Stimulated activated CD4-positive, alpha-beta T cell treated with anti-CD3 and anti-CD28 coated beads, Interleukin-2, amount 100 ng/mL, for 24 hours (primary cell): Measurements from ENCODE around the gene TGFBI.
A peak's percentile ranks its signal among the peaks of the same experiment; 100 is the strongest.

Experiments used
- DNase-seq, 2 donors: peaks; one replicate each; pipeline ENCODE4 v3.0.0-alpha.2; 2020

The TGFBI gene

GRCh38 chr5:136067422-136067821 is 38.6 kb downstream of the TGFBI start:
- DNase-seq, result no peak

DNA sequence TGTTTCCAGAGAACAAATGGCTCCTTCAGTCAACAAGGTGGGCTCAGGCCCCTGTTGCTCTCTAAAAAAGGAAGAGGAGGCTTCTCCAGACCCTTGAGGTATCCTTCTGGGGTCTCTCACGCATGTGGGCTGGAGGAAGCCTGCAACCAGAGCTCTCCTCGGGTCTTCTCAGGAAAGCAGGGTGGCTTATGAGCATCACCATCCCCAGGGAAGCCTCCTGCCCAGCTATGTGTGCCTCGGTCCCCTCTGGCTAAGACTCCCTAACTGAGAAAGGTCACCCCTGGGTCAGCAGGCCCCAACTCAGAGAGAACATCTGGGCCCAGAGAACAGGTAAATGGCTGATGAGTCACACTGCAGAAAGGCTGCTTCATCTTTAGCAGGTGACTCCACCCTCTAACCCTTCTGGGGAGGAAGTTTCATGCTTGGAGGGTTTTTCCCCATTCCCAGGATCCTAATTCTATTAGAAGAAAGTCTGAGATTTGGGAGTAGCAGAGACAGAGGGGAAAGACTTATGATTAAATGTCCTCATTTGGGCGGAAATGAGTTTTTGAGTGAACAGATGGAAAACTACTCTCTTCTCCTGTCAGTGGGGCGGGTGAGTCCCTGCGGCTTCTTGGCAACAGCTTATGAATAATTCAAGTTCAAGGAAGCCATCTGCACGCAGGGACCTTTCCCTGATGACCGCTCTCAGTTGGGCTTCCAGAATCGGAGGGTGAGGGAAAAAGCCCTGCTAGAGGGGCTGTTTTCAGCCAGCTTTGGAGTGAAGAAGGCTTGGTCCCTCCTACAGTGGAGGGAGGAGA is 41.9 kb downstream of the TGFBI start:
- DNase-seq, result no peak

DNA sequence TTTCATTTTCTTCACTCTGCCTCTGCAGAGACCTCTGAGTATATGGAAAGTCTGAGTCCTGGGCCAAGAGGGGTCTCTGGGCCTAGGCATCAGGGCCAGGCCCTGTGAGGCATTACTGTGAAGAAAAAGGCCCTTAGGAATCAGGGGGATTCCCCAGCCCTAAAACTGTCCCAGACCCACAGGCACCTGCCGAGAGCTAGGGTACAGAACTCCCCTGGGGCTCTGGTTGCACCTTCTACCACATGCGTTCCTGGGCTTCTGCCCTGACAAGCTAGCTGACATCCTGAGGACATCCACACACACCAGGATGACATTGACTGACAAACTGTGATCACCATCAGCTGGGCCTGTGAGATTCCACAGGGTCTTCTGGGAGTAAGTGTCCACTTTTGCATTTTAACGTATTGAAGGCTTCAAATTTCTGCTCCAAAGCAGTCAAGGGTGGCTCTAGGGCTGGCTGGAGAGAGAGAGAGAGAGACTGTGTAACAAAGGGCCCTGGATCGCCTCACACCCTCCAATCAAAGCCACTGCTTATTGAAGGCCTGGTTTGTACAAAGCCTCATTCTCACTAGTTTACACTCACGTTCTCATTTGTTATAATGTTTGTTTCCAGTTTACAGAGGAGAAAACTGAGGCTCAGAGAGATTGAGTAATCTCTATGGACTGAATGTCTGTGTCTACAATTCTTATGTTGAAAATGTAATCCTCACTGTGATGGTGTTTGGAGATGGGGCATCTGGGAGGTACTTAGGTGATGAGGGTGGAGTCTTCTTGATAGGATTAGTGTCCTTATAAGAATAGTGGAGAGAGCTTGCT is 45.1 kb downstream of the TGFBI start:
- no peak for DNase-seq

- no peak for DNase-seq
Measured at GRCh38 chr5:136075466-136075891, 46.7 kb downstream of the TGFBI start.

DNA sequence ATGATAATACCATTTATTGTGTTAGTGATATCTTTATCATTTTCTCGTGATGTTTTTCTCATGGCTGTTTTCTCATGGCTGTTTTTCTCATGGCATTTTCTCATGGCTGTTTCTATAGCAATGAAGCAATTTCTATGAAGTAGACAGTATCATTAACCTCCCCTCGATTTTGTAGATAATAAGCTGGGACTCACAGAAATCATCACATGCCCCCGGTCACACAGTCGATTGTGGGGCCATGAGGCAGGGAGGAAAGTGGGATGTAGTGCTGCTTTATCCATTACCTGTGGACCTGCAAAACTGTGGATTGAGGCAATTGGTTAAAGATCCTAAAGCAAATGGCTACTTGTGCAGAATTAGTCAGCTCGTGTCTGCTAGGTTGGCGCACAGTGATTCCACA is 47.3 kb downstream of the TGFBI start:
- DNase-seq, result no peak

DNA sequence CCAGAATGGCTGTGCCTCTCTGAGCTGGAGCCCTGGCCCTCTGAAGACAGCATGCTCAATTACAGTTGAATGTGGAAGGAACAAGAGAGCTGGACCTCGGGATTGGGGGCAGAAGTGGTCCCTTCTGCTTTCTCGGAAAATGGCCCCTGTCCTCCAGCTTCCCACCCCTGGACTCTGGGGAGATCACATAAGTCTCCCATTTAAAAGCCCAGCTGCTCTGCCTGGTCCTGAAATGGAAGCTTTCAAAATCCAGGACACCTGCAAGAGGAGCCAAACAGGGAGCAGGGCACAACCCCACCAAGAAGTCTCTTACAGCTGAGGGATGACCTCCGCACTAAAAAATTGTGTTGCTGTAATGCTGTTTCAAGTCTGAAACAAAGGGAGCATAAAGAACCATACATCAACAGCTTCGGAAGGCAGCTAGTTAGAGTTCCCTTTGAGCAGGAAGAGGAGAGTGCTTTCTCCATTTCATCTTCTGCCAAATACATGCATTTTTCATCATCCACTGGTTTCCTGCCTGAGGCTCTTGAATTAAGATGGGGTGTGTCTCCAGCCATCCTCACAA is 48.2 kb downstream of the TGFBI start:
- no peak for DNase-seq

DNA sequence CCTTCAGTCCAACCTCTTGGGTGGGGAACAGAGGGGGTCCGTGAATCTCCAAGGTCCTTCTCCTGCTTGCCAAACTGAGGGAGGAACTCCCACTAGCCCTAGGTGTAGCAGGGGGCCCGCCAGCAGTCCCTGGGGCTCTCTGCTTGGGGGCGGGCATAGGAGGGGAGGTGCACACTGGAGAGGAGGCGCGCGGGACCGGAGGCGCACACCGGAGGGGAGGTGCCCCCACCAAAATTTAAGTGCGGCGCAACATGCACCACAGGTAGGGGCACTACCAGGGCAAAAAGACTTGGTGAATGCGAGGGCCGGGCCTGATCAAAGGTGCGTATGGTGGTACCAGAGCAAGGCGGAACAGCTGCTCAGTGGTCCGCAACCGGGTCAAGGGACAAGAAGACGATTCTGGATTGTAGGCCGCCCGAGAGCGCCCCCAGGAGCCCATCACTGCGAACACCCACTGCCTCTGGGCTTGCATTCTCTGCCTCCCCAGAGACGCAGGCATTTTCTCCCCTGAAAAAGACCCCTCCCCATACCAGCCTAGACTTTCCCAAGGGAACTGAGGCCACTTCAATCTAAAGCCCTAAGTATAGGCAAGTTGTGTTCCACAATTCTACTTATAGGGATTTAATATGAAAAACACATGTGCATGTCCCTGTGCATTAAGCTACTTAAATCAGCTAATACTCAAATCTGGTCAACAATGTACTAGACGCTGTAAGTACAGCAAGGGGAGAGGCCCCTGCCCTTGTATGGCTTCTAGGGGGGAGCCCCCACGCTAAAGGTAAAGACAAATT is 50.6 kb downstream of the TGFBI start:
- DNase-seq, result no peak

DNA sequence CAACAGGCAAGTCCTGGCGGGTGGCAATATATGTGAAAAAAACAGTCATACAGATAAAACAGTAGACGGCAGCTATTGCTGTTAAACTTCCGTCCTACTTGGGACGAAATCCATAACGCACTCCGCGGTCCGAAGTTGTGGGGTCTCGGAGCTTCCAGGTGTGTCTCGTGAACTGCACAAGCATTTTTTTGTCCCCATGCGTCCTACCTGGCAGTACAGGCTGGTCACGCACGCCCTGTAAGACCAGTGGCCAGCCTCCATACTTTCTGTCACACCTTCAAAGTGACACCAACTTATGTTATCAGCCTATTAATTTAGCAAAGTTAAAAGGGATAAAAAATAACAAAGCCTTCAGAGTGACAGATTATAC is 51.3 kb downstream of the TGFBI start:
- DNase-seq, result no peak

DNA sequence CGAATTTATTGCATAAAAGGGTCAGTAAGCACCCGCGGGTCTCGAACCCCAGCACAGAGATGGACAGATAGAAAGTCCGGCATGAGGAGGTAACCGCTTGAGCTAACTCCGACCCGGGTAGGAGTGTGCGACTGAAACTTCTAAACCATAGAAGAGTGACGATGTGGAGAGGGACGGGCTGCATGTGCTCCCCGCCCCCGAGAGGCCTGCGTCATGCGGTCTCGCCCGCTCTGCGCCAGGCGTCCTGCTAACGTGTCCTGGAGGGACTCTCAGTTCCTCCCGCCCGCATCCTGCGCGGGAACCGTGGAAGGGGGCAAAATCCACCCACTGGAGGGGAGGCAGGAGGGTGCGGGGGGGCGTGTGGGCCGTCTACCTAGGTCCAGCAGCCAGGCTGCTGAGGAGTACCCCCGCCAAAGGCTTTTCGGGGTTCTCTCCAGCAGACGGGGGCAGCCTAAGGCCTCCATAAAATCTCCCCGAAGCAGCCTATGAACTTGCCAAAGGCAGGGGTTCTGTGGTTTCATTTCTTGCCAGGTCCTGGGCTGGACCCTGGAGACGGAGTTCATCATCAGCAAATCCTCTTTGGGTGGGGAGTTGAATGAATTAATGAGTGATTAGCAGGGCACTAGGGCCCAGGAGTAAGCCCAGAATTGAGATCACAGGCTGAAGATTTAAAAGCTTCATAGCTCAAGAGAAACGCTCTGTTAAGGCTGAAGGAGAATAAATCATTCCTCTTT is 51.9 kb downstream of the TGFBI start:
- DNase-seq, result peak; percentile 70 to 72

GRCh38 chr5:136081217-136081591 is 52.4 kb downstream of the TGFBI start:
- no peak for DNase-seq

DNA sequence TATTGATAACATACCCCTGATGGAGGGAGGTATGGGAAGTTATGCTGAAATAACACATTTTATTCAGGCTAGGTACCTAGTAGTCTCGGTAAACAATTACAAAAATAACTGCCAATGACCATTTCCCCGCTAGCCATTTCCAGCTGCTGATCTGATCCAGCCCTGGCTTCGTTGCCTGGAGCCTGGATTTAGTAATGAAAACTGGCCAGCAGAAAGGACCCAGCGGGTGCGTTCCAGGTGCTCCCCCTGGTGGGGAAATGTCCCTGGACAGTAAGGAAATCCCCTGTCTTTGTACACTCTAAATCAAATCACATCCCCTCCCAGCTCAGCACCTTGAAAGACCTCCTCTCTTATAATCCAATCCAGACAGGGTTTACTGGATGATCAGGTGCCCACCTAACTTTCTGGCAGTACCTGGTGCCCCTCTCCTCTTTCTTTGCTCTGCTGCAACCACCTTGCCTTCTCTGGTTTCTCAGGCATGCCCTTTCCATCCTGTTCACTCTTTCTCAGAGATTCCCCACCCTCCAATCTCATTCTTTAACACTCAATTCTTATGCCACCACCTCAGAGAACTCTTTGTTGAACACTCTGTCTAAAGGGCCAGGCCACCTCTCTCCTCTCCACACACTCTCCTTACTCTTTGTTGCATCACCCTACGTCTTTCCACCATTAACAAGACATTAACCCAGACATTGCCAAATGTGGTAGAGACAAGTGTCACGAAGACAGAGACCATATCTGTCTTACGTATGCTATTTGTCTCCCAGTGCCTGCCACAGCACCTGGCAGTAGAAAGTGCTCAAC is 53.8 kb downstream of the TGFBI start:
- peak; percentile 63 to 76 for DNase-seq

DNA sequence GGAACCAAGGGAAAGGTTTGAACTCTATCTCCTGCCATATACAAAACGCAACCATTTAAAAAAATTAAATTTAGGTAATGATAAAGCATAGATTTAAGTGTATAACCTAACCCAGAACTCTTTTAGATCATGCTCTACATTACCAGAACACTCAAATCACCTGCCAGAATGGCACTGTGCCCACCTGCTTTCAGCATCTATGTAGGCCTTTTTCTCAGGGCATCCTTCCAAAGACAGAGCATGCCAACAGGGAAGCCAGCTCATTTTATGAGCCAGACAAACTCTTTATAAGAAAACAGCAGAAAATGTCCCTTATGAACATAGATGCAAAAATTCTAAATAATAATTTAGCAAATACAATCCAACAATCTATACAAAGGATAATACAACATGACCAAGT is 55.9 kb downstream of the TGFBI start:
- no peak for DNase-seq

- no peak for DNase-seq
Measured at GRCh38 chr5:136086783-136087566, 58.2 kb downstream of the TGFBI start.

DNA sequence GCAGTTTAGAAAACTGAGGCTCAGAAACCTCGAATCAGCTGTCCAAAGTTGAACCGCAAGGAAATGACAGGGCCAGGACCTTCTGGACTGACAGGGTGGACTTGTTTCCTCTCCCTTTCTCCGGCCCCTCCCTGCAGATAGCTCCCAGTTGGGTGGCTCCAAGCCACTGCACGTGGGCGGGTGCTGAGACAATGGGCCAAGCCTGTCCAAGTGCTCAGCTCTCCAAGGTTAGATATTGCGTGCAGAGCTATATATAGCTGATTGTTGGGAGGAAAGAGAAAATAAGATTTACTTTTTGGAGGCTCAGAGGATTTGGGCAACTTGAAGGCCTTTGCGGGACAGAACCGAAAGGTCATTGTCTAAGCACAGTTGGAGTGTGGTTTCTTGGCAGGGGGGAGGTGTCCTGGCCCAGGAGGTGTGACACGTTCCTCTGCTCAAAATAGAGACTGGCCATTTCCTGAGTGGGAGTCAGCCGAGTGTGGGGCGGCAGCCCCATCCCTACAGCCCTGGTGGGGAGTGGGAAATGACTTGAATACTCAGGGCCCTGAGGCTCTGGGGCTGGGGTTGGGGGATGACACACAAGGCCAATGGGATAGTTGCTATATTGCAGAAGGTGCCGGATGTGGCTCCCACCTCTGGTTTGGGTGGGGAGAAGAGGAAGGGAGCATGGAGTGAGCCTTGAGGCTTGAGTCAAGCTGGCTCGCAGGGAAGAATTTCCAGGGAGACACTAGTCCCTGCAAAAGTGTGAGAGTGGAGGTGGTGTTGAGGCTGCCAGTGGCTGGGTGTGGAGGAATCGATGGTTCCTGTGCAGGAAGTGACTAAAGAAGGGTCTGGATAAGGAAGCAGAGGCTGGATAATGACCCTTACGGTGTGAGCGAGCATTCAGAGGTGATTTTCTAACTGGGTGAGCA is 59.4 kb downstream of the TGFBI start:
- no peak for DNase-seq

DNA sequence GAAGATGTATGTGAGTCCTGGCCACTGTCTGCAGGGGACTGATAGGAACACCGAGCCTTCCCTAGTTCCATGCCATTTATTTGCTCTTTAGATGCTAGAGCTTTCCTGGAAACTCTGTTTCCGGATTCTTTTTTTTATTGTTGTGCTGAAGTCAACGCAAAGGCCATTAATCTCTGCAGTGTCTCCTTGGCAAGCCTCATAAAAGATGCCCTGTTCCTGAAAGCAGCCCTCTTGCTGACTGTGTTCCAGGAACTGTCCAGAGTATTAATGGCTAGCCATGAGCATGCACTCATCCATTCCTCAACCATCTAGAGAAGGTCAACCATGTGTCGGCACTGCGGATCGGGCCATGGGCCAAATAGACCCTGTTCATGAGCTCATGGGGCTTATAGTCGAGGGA is 61.0 kb downstream of the TGFBI start:
- no peak for DNase-seq

DNA sequence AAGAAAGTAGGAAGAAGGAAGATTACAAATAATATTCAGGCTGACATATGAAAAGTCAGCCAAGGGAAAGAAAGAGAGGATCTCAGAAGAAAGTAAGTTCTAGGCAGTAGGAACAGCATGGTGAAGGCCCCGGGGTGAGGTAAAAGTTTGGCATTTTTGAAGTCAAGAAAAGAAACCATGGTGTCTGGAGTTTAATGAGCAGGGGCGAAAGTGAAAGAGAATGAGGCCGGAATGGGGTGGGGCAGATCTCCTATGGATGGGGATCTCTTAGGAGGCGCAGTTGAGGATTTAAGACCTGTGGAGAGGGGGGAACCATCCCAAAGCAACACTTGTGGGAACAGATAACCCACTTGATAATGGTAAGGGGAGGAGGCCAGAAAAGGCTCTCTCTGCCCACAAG is 61.5 kb downstream of the TGFBI start:
- no peak for DNase-seq

- DNase-seq, result no peak
Measured at GRCh38 chr5:136094189-136094912, 65.6 kb downstream of the TGFBI start.

DNA sequence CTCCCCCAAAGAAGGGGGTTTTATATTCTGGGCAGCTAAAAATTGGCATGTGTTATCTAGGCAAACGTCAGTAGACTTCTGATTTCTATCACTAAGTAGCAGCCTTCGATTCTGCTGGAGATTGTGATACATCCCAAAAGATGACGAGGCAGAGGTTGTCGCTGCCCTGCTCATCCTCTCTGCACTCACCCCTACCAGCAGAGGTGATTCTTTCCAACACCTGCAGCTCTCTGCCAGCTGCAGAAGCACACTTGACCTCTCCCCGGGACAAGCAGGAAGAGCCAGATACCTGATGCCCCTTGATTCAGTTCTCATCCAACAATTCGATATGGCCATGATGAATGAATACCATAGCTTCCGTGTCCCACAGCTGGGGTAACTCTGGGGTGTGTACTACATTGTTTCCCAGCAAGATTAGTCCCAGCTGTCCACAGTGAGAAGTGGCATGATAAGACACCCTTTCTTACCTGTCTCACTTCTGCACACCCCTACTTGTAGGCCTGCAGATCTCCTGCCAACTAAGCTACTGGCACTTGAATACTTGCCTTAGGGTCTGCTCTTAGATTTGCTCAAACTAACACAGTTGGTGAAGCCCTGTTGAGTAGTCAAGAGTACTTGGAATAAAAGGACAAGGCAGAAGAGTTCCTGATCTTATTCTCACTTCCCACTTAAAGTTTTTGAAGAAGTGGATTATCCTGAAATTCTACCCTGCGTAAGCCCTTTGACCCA is 66.3 kb downstream of the TGFBI start:
- no peak for DNase-seq
